Upper lobe of left lung (tissue), 6 donors: ENCODE measurements around the gene EID3. TPM values are rescaled to one million over a fixed set of nuclear protein-coding genes. Genes with fewer than 3 reads are reported as not detected.
"Not testable (repeated sequence)": the region's sequence is repeated elsewhere in the genome, so short reads cannot be mapped to it uniquely, and the experiment has no call there.

ENCODE experiments used
- ATAC-seq, 2 donors: fragments of 200-7000 bp; cut with Tn5 transposase; one replicate each; pipeline ENCODE4 v1.9.1; 2022; ENCODE audit warnings: mild to moderate bottlenecking in 2 of 2, moderate library complexity in 2 of 2; ENCODE audit not compliant: low FRiP score in 2 of 2
- DNase-seq, 2 donors: peaks; one replicate each; pipeline ENCODE4 v3.0.0-alpha.2; 2019 to 2020
- H3K27ac ChIP-seq, 4 donors: fragments of 200-600 bp; sonication (generic); one replicate each; pipeline ENCODE4 v1.5.1; 2016 to 2019
- H3K27me3 ChIP-seq, 4 donors: fragments of 200-600 bp; sonication (generic); one replicate each; pipeline ENCODE4 v1.5.1; 2017 to 2019
- H3K36me3 ChIP-seq, 4 donors: fragments of 200-600 bp; sonication (generic); one replicate each; pipeline ENCODE4 v1.5.1; 2016 to 2019
- H3K4me1 ChIP-seq, 4 donors: fragments of 200-600 bp; sonication (generic); one replicate each; pipeline ENCODE4 v1.5.1; 2018 to 2019
- H3K4me3 ChIP-seq, 4 donors: fragments of 200-600 bp; sonication (generic); one replicate each; pipeline ENCODE4 v1.5.1; 2017 to 2019; ENCODE audit warnings: mild to moderate bottlenecking in 2 of 4, moderate library complexity in 1 of 4
- H3K9me3 ChIP-seq, 4 donors: fragments of 200-600 bp; sonication (generic); one replicate each; pipeline ENCODE4 v1.5.1; 2018 to 2019
- EP300 ChIP-seq, 4 donors: sonication (generic); formaldehyde crosslinking; IDR thresholded peaks; one replicate each; pipeline ENCODE4 v1.5.1; 2017; ENCODE audit warnings: antibody characterized with exemption in 4 of 4, control low read depth in 2 of 4
- POLR2A ChIP-seq, 4 donors: fragments of 450-650 bp; IDR thresholded peaks; one replicate each; pipeline ENCODE4 v1.5.1; 2016 to 2017; ENCODE audit warnings: antibody characterized with exemption in 4 of 4, mild to moderate bottlenecking in 2 of 4
- POLR2AphosphoS5 ChIP-seq, 2 donors: sonication (generic); formaldehyde crosslinking; IDR thresholded peaks; one replicate each; pipeline ENCODE4 v1.5.1; 2017; ENCODE audit warnings: antibody characterized with exemption in 2 of 2
- WGBS, 2 donors: methylation state at CpG; one replicate each; pipeline ENCODE4 v1.1.5; 2017 to 2018; 5-methylcytosine and 5-hydroxymethylcytosine counted together
- total RNA-seq, 6 donors: library from RNA; depleted of rRNA in 4 of 6; stranded (reverse); fragments of >200 nt in 4 of 6; gene quantifications; one replicate each; pipeline versions ENCODE4 v1.1.0 to v1.2.1, GENCODE V29; 2016 to 2021
- TF ChIP-seq, protein P1 (sequence below), 6 experiments: fragments of 450-650 bp in 4 of 6; fragments of 200-600 bp in 2 of 6; sonication (generic) in 2 of 6; IDR thresholded peaks; one replicate each; pipeline ENCODE4 v1.5.1; 2016 to 2019; ENCODE audit warnings: antibody characterized with exemption in 6 of 6
- donor health status: DM: no; HTN: no; CAD: no; lungs with moderate emphysema.
- donor health status: DM: no; HTN: yes; CAD: no; lungs with severe emphysema.

EID3 gene
- total RNA-seq, 6 donors from 2014 or later, result 2.5 to 62.9 (median 13.9) TPM

DNA sequence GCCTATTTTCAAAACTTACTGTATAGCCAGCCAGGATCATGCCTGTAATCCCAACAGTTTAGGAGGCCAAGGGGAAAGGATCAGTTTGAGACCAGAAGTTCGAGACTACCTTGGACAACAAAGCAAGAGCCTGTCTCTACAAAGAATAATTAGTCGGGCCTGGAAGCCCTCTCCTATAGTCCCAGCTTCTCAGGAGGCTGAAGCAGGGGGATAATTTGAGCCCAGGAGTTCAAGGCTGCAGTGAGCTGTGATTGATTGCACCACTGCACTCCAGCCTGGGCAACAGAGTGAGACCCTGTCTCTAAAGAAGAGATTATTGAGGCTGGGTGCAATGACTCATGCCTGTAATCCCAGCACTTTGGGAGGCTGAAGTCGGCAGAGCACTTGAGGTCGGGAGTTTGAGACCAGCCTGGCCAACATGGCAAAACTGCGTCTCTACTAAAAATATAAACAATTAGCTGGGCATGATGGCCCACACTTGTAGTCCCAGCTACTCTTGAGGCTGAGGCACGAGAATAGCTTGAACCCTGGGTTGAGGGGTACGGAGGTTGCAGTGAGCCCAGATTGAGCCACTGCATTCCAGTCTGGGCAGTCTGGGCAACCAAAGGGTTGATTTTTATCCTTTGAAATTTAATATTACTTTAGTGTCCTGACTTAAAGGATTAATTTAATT, 14.1 kb downstream of the EID3 start:
- Histone ChIP-seq H3K27ac (no peak overlapping the region), H3K4me3 (no peak overlapping the region), H3K36me3 (peaks cover 46 to 99% (median 86%) of the 10 kb centered on the region in 4 donors), H3K9me3 (no peaks in the 10 kb centered on the region), H3K27me3 (no peaks in the 10 kb centered on the region), H3K4me1 (no peaks in the 10 kb centered on the region)
- 95 to 97% methylated on average over 7 of the region's 7 CpGs for WGBS, 2 donors
- ATAC-seq, result no peak
- no peak for DNase-seq
- TF ChIP-seq EP300 (IDR thresholded peaks at IDR 0.05) (no peak), POLR2A (IDR thresholded peaks at IDR 0.05) (no peak), POLR2AphosphoS5 (IDR thresholded peaks at IDR 0.05) (no peak)
- TF ChIP-seq, protein P1, sequence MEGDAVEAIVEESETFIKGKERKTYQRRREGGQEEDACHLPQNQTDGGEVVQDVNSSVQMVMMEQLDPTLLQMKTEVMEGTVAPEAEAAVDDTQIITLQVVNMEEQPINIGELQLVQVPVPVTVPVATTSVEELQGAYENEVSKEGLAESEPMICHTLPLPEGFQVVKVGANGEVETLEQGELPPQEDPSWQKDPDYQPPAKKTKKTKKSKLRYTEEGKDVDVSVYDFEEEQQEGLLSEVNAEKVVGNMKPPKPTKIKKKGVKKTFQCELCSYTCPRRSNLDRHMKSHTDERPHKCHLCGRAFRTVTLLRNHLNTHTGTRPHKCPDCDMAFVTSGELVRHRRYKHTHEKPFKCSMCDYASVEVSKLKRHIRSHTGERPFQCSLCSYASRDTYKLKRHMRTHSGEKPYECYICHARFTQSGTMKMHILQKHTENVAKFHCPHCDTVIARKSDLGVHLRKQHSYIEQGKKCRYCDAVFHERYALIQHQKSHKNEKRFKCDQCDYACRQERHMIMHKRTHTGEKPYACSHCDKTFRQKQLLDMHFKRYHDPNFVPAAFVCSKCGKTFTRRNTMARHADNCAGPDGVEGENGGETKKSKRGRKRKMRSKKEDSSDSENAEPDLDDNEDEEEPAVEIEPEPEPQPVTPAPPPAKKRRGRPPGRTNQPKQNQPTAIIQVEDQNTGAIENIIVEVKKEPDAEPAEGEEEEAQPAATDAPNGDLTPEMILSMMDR (IDR thresholded peaks at IDR 0.05), result no peak

DNA sequence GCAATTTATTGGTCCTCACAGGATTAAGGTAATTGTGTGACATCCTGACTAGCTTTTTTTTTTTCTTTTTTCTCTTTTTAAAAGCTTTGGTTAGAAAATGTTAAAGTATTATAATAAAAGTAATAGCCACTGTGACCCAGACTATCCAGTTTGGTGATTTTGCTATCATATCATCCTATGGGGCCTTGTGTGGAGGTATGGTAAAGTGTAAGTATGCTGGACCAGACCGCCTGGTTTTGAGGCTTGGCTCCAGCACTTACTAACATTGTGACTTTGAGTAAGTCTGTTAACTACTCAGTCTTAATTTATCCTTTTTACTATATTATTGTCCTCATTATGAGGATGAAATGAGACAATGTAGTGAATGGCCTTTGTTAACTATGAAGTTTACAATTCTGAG, 15.5 kb downstream of the EID3 start:
- WGBS, 2 donors, result 97 to 100% methylated on average over 1 of the region's 1 CpG
- no peaks in the 10 kb centered on the region for H3K27me3 ChIP-seq
- no peaks in the 10 kb centered on the region for H3K4me1 ChIP-seq
- H3K9me3 ChIP-seq, result no peaks in the 10 kb centered on the region
- no peak for ATAC-seq
- no peak overlapping the region for H3K27ac ChIP-seq
- peaks cover 41 to 89% (median 76%) of the 10 kb centered on the region in 4 donors for H3K36me3 ChIP-seq
- H3K4me3 ChIP-seq, result no peak overlapping the region
- TF ChIP-seq, protein P1 (IDR thresholded peaks at IDR 0.05), result no peak
- TF ChIP-seq POLR2AphosphoS5 (IDR thresholded peaks at IDR 0.05) (no peak), EP300 (IDR thresholded peaks at IDR 0.05) (no peak), POLR2A (IDR thresholded peaks at IDR 0.05) (no peak)
- DNase-seq, result no peak

DNA sequence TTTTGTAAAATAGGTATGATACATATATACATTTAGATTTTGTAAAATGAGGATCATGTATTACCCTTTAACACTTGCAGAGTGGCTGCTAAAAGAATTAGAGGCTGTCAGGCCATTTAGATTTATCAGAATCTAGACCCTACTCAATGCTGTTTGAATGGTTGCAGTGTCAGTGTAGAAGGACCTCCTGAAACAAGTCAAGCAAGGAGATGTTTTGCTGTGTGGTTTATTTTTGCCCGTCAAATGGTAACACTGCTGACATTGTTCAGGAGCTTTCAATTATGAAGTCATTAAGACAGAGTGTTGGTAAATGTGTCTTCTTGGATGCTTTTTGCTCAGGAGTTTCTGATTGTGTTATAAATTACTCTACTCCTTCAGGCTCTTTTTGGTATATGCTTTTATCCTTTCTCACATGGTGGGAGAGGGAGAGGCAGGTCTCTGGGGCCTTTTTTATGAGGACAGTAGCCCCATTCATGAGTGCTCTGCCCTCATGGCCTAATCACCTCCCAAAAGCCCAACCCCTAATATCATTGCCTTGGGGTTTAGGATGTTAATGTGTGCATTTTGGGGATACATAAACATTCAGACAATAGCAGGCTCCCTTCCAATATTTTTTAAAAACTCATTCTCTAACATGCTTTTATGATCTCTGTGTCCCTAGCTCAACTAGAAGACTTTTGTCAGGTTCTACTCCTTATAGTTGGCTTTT, 16.5 kb downstream of the EID3 start:
- no peak for DNase-seq
- Histone ChIP-seq H3K4me1 (no peaks in the 10 kb centered on the region), H3K9me3 (no peaks in the 10 kb centered on the region), H3K4me3 (no peak overlapping the region), H3K36me3 (peaks cover 41 to 89% (median 75%) of the 10 kb centered on the region in 4 donors), H3K27ac (no peak overlapping the region), H3K27me3 (no peaks in the 10 kb centered on the region)
- ATAC-seq, result no peak
- TF ChIP-seq, protein P1 (IDR thresholded peaks at IDR 0.05), result no peak
- TF ChIP-seq EP300 (IDR thresholded peaks at IDR 0.05) (no peak), POLR2AphosphoS5 (IDR thresholded peaks at IDR 0.05) (no peak), POLR2A (IDR thresholded peaks at IDR 0.05) (no peak)
- 94 to 96% methylated on average over 1 of the region's 1 CpG for WGBS, 2 donors

DNA sequence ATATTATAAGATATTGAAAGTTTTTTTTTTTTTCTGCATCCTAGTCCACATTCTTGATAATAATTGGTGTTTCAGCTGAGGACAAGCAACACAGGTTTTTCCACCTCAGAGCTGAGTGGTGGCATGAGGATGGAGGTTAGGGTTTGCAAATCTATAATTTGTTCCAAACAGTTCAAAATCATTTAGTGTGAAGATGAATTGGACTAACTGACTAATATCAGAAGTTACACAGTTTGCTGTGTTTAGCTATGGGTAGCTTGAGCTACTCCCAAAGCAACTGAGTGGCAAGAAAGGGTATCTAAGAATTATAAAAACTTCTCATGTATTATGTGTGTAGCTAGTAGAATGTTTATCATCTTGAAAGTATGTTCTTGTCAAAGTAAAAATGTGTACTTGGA, 17.1 kb downstream of the EID3 start:
- no peak for DNase-seq
- no peaks in the 10 kb centered on the region for H3K27me3 ChIP-seq
- ATAC-seq, result no peak

DNA sequence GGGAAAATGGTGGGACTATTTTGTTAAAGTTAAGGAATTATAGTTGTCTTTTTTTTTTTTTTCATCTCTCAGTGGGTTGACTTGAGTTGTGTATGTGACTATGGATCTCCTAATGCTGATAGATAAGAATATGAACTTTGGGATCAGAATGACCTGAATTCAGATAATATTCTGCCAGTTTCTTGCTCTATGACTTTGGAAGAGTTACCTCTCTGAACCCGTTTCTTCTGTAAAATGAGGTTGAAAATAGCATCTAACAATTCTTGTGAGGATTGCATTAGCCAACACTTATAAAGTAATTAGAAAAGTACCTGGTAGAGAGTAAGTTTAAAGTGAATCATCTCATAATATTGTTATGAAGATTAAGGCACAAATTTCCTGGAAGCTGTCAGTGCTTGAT, 18.4 kb downstream of the EID3 start:
- ATAC-seq, result no peak
- no peak for TF ChIP-seq POLR2A (IDR thresholded peaks at IDR 0.05)
- no peak for TF ChIP-seq EP300 (IDR thresholded peaks at IDR 0.05)
- no peak for TF ChIP-seq POLR2AphosphoS5 (IDR thresholded peaks at IDR 0.05)
- TF ChIP-seq, protein P1 (IDR thresholded peaks at IDR 0.05), result no peak

More for the DNA sequence above, 17.1 kb downstream of the EID3 start:
- no peak overlapping the region for H3K27ac ChIP-seq
- H3K4me3 ChIP-seq, result no peak overlapping the region
- H3K9me3 ChIP-seq, result no peaks in the 10 kb centered on the region
- no peaks in the 10 kb centered on the region for H3K4me1 ChIP-seq
- H3K36me3 ChIP-seq, result peaks cover 42 to 89% (median 75%) of the 10 kb centered on the region in 4 donors
- TF ChIP-seq EP300 (IDR thresholded peaks at IDR 0.05), result no peak

DNA sequence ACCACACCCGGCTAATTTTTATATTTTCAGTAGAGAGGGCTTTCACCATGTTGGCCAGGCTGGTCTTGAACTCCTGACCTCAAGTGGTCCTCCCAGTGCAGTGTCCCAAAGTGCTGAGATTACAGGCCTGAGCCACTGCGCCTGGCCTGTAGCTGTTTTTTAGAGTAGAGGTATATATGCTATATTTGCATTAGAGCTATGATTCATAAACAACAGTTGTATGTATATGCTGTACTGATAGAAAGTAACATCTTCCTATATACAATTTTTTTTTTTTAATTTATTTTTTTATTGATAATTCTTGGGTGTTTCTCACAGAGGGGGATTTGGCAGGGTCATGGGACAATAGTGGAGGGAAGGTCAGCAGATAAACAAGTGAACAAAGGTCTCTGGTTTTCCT, 19.0 kb downstream of the EID3 start:
- H3K27ac ChIP-seq, DNase-seq, H3K4me1 ChIP-seq, H3K27me3 ChIP-seq, H3K4me3 ChIP-seq, ATAC-seq, H3K9me3 ChIP-seq: not testable (repeated sequence)
- 93 to 96% methylated on average over 2 of the region's 2 CpGs for WGBS, 2 donors
- H3K36me3 ChIP-seq, result peaks cover 41 to 89% (median 76%) of the 10 kb centered on the region in 4 donors

More for the DNA sequence above, 18.4 kb downstream of the EID3 start:
- H3K36me3 ChIP-seq, result peaks cover 41 to 89% (median 74%) of the 10 kb centered on the region in 4 donors
- DNase-seq, result no peak
- H3K27ac ChIP-seq, result no peak overlapping the region
- no peaks in the 10 kb centered on the region for H3K27me3 ChIP-seq
- no peaks in the 10 kb centered on the region for H3K9me3 ChIP-seq
- WGBS, 2 donors, result 94 to 100% methylated on average over 1 of the region's 1 CpG
- H3K4me1 ChIP-seq, result no peaks in the 10 kb centered on the region
- H3K4me3 ChIP-seq, result no peak overlapping the region
